Osteocyte (in vitro differentiated cells): ENCODE measurements around the gene TPRX1. TPM values are rescaled to one million over a fixed set of nuclear protein-coding genes. Genes with fewer than 3 reads are reported as not detected.
A peak's percentile ranks its signal among the peaks of the same experiment; 100 is the strongest.
"Not testable (repeated sequence)": the region's sequence is repeated elsewhere in the genome, so short reads cannot be mapped to it uniquely, and the experiment has no call there.

Source experiments
- DNase-seq: peaks from one replicate; pipeline ENCODE4 v3.0.0; 2021; ENCODE audit warnings: mixed read lengths; ENCODE audit not compliant: unreplicated experiment; ENCODE audit errors: extremely low spot score
- H3K27ac Mint-ChIP-seq: one replicate; pipeline ENCODE4 v1.8.0; 2021; ENCODE audit warnings: mild to moderate bottlenecking, mixed read lengths; ENCODE audit not compliant: unreplicated experiment
- H3K27me3 Mint-ChIP-seq: one replicate; pipeline ENCODE4 v1.8.0; 2021; ENCODE audit warnings: mixed read lengths; ENCODE audit not compliant: unreplicated experiment
- H3K36me3 Mint-ChIP-seq: one replicate; pipeline ENCODE4 v1.8.0; 2021; ENCODE audit warnings: mixed read lengths; ENCODE audit not compliant: unreplicated experiment
- H3K4me1 Mint-ChIP-seq: one replicate; pipeline ENCODE4 v1.8.0; 2021; ENCODE audit warnings: mixed read lengths; ENCODE audit not compliant: unreplicated experiment
- H3K4me3 Mint-ChIP-seq: one replicate; pipeline ENCODE4 v1.8.0; 2021; ENCODE audit warnings: mild to moderate bottlenecking, moderate library complexity, mixed read lengths; ENCODE audit not compliant: unreplicated experiment
- H3K9me3 Mint-ChIP-seq: one replicate; pipeline ENCODE4 v1.8.0; 2021; ENCODE audit warnings: mixed read lengths; ENCODE audit not compliant: unreplicated experiment
- total RNA-seq: library from RNA; stranded (reverse); gene quantifications from 2 replicates; pipeline ENCODE4 v1.2.1, GENCODE V29; 2021
- TF ChIP-seq, protein P1 (sequence below): fragments of 200-600 bp; sonication (generic); IDR thresholded peaks from 2 replicates; pipeline ENCODE4 v1.5.0; 2021; ENCODE audit warnings: antibody characterized with exemption, mild to moderate bottlenecking, moderate library complexity

Gene TPRX1
- total RNA-seq, 1 donor from 2014 or later = not detected

DNA sequence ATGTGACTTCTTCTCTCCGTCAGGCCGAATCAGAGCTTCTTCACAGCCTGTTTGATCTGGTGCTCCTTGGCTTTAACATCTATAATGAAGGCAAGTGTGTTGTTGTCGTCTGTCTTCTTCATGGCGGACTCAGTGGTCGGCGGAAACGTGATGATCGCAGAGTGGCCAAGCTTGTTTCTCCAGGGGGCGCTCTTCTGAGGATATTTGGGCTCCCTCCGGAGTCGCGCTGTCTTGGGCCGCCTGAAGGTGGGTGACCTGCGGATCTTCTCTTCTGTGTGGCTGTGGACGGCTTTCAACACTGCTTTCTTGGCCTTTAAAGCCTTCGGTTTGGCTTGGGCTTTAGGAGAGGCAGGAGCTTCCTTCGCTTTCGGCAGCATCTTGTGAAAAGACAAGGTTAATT, 9.8 kb downstream of the TPRX1 start:
- DNase-seq = no peak
- Mint-ChIP-seq H3K4me3 (no peak overlapping the region), H3K36me3 (no peaks in the 10 kb centered on the region), H3K27ac (no peak overlapping the region), H3K4me1 (peaks cover 1% of the 10 kb centered on the region), H3K27me3 (peaks cover 13% of the 10 kb centered on the region), H3K9me3 (no peaks in the 10 kb centered on the region)
- TF ChIP-seq, protein P1, sequence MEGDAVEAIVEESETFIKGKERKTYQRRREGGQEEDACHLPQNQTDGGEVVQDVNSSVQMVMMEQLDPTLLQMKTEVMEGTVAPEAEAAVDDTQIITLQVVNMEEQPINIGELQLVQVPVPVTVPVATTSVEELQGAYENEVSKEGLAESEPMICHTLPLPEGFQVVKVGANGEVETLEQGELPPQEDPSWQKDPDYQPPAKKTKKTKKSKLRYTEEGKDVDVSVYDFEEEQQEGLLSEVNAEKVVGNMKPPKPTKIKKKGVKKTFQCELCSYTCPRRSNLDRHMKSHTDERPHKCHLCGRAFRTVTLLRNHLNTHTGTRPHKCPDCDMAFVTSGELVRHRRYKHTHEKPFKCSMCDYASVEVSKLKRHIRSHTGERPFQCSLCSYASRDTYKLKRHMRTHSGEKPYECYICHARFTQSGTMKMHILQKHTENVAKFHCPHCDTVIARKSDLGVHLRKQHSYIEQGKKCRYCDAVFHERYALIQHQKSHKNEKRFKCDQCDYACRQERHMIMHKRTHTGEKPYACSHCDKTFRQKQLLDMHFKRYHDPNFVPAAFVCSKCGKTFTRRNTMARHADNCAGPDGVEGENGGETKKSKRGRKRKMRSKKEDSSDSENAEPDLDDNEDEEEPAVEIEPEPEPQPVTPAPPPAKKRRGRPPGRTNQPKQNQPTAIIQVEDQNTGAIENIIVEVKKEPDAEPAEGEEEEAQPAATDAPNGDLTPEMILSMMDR = no peak

- Mint-ChIP-seq H3K27ac (no peak overlapping the region), H3K4me3 (no peak overlapping the region), H3K36me3 (no peaks in the 10 kb centered on the region), H3K9me3 (no peaks in the 10 kb centered on the region), H3K4me1 (peaks cover 7% of the 10 kb centered on the region), H3K27me3 (peaks cover 3% of the 10 kb centered on the region)
- DNase-seq = no peak
- TF ChIP-seq, protein P1 = no peak
These were observed 11.7 kb downstream of the TPRX1 start for GRCh38 chr19:47792616-47793015.

- Mint-ChIP-seq H3K4me1 (peaks cover 7% of the 10 kb centered on the region), H3K27me3 (peaks cover under 1% of the 10 kb centered on the region), H3K36me3 (no peaks in the 10 kb centered on the region), H3K27ac (no peak overlapping the region), H3K9me3 (no peaks in the 10 kb centered on the region), H3K4me3 (no peak overlapping the region)
- DNase-seq = peak; percentile 94
- TF ChIP-seq, protein P1 = peak; percentile 82
These were observed 13.9 kb downstream of the TPRX1 start for GRCh38 chr19:47790398-47790814.

DNA sequence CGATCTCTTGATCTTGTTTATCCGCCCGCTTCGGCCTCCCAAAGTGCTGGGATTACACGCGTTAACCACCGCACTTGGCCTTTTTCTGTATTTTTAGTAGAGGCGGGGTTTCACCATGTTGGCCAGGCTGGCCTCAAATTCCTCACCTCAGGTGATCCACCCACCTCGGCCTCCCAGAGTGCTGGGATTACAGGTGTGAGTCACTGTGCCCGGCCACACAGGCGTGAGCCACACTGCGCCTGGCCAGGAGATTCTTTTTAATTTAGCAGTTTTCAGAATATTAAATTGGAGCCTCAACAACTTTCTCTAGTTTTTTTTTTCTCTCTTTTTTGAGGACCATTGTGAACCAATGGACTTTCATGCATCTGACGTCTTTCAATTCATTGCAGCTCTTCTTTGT, 14.5 kb downstream of the TPRX1 start:
- not testable (repeated sequence) for H3K4me3 Mint-ChIP-seq, H3K27ac Mint-ChIP-seq, H3K4me1 Mint-ChIP-seq, H3K27me3 Mint-ChIP-seq, H3K36me3 Mint-ChIP-seq, DNase-seq, H3K9me3 Mint-ChIP-seq

DNA sequence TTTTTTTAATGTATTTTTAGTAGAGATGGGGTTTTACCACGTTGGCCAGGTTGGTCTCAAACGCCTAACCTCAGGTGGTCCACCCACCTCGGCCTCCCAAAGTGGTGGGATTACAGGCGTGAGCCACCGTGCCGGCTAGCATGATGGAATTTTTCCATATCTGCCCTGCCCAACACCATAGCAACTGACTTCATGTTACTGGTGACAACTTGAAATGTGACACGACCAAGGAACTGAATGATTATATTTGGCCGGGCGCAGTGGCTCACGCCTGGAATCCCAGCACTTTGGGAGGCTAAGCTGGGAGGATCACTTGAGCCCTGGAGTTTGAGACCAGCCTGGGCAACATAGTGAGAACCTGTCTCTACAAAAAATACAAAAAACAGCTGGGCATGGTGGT, 17.0 kb downstream of the TPRX1 start:
- DNase-seq, H3K4me3 Mint-ChIP-seq, H3K27ac Mint-ChIP-seq, H3K27me3 Mint-ChIP-seq, H3K9me3 Mint-ChIP-seq, H3K4me1 Mint-ChIP-seq: not testable (repeated sequence)
- peaks cover 13% of the 10 kb centered on the region for H3K36me3 Mint-ChIP-seq

GRCh38 chr19:47786566-47786965, 17.8 kb downstream of the TPRX1 start:
- peaks cover 7% of the 10 kb centered on the region for H3K4me1 Mint-ChIP-seq
- H3K27ac Mint-ChIP-seq = no peak overlapping the region
- no peak for DNase-seq
- peaks cover 20% of the 10 kb centered on the region for H3K36me3 Mint-ChIP-seq
- no peaks in the 10 kb centered on the region for H3K27me3 Mint-ChIP-seq
- H3K9me3 Mint-ChIP-seq = no peaks in the 10 kb centered on the region
- H3K4me3 Mint-ChIP-seq = no peak overlapping the region
- TF ChIP-seq, protein P1 = no peak
